ENCODE measurements around the gene DDX31. TPM values are rescaled to one million over a fixed set of nuclear protein-coding genes. Genes with fewer than 3 reads are reported as not detected.

Gene DDX31
- total and polyA plus RNA-seq, 2 donors (not counting 1 experiment from before 2014, with no cell fraction given) = 16.4 to 22.7 TPM

- H3K27me3 Mint-ChIP-seq = no peaks in the 10 kb centered on the region
- H3K4me1 ChIP-seq (ENCODE audit: control insufficient read depth in 2 of 2, insufficient read depth in 2 of 2, low read length in 2 of 2) = no peaks in the 10 kb centered on the region
- no peak for TF ChIP-seq EZH2 (IDR thresholded peaks at IDR 0.05; ENCODE audit: borderline replicate concordance, insufficient read depth, low read depth, low read length, poor library complexity, severe bottlenecking)
- TF ChIP-seq CTCF (IDR thresholded peaks at IDR 0.05) = no peak
- POLR2A ChIA-PET = no interaction called here
- CTCF ChIA-PET = no interaction called here
- H3K27ac ChIP-seq (ENCODE audit: low read length in 2 of 2) = no peak overlapping the region
- DNase-seq (no peak), ATAC-seq (ENCODE audit: low read depth) (no peak)
- H3K4me1 Mint-ChIP-seq = no peaks in the 10 kb centered on the region
- H4K20me1 ChIP-seq (ENCODE audit: control insufficient read depth, insufficient read depth, low read length, poor library complexity, severe bottlenecking) = no peaks in the 10 kb centered on the region
- no peak overlapping the region for H3K4me2 ChIP-seq (replicated peaks; ENCODE audit: low read depth, low read length, poor library complexity, severe bottlenecking)
- 100% methylated on average over 3 of the region's 5 CpGs for WGBS (ENCODE audit: insufficient coverage)
- peaks cover 0 to 46% of the 10 kb centered on the region in 2 experiments for H3K36me3 ChIP-seq (replicated peaks in 1 of 2; ENCODE audit: control extremely low read depth in 1 of 2, control insufficient read depth in 1 of 2, extremely low read depth in 1 of 2, insufficient read depth in 2 of 2, low read length in 1 of 2)
- no peaks in the 10 kb centered on the region for H3K9me3 ChIP-seq (ENCODE audit: control extremely low read depth in 1 of 3, control insufficient read depth in 2 of 3, insufficient read depth in 1 of 3, low read length in 2 of 3)
- no peaks in the 10 kb centered on the region for H3K79me2 ChIP-seq (ENCODE audit: control insufficient read depth, insufficient read depth, low read length)
- no peak overlapping the region for H3K4me3 ChIP-seq (ENCODE audit: control extremely low read depth in 1 of 5, extremely low read depth in 1 of 5, insufficient read depth in 1 of 5, low read depth in 2 of 5, low read length in 4 of 5)
- no peak overlapping the region for H3K4me3 Mint-ChIP-seq
- intact Hi-C loops (cut with micrococcal nuclease) = no loop called here
- H3K27ac Mint-ChIP-seq = no peak overlapping the region
- H3K9ac ChIP-seq (ENCODE audit: low read length) = no peak overlapping the region
- H3K27me3 ChIP-seq (replicated peaks in 1 of 4; ENCODE audit: control extremely low read depth in 1 of 4, control insufficient read depth in 3 of 4, insufficient read depth in 4 of 4, low read length in 3 of 4) = no peaks in the 10 kb centered on the region
- H3K9me3 Mint-ChIP-seq (ENCODE audit: insufficient read depth) = no peaks in the 10 kb centered on the region
- H2AFZ ChIP-seq (ENCODE audit: insufficient read depth, low read depth, low read length, poor library complexity, severe bottlenecking) = no peak overlapping the region
Measured at GRCh38 chr9:132616725-132617124, 53.1 kb downstream of the DDX31 start.

GRCh38 chr9:132615774-132616173, 54.0 kb downstream of the DDX31 start:
- no peaks in the 10 kb centered on the region for H3K4me1 ChIP-seq (ENCODE audit: control insufficient read depth in 2 of 2, insufficient read depth in 2 of 2, low read length in 2 of 2)
- no peaks in the 10 kb centered on the region for H3K79me2 ChIP-seq (ENCODE audit: control insufficient read depth, insufficient read depth, low read length)
- peaks cover 0 to 56% of the 10 kb centered on the region in 2 experiments for H3K36me3 ChIP-seq (replicated peaks in 1 of 2; ENCODE audit: control extremely low read depth in 1 of 2, control insufficient read depth in 1 of 2, extremely low read depth in 1 of 2, insufficient read depth in 2 of 2, low read length in 1 of 2)
- CTCF ChIA-PET = no interaction called here
- POLR2A ChIA-PET = no interaction called here
- H3K4me2 ChIP-seq (replicated peaks; ENCODE audit: low read depth, low read length, poor library complexity, severe bottlenecking) = no peak overlapping the region
- Mint-ChIP-seq H3K4me3 (no peak overlapping the region), H3K27me3 (no peaks in the 10 kb centered on the region), H3K9me3 (ENCODE audit: insufficient read depth) (no peaks in the 10 kb centered on the region), H3K4me1 (no peaks in the 10 kb centered on the region), H3K27ac (no peak overlapping the region)
- no peaks in the 10 kb centered on the region for H4K20me1 ChIP-seq (ENCODE audit: control insufficient read depth, insufficient read depth, low read length, poor library complexity, severe bottlenecking)
- no CpG with 5 or more reads among the region's 2 CpGs for WGBS (ENCODE audit: insufficient coverage)
- H3K9me3 ChIP-seq (ENCODE audit: control extremely low read depth in 1 of 3, control insufficient read depth in 2 of 3, insufficient read depth in 1 of 3, low read length in 2 of 3) = no peaks in the 10 kb centered on the region
- no peak overlapping the region for H3K9ac ChIP-seq (ENCODE audit: low read length)
- DNase-seq = no peak
- ATAC-seq (ENCODE audit: low read depth) = no peak
- no peaks in the 10 kb centered on the region for H3K27me3 ChIP-seq (replicated peaks in 1 of 4; ENCODE audit: control extremely low read depth in 1 of 4, control insufficient read depth in 3 of 4, insufficient read depth in 4 of 4, low read length in 3 of 4)
- no peak overlapping the region for H2AFZ ChIP-seq (ENCODE audit: insufficient read depth, low read depth, low read length, poor library complexity, severe bottlenecking)
- intact Hi-C loops (cut with micrococcal nuclease) = no loop called here
- no peak for TF ChIP-seq EZH2 (IDR thresholded peaks at IDR 0.05; ENCODE audit: borderline replicate concordance, insufficient read depth, low read depth, low read length, poor library complexity, severe bottlenecking)
- TF ChIP-seq CTCF (IDR thresholded peaks at IDR 0.05) = no peak
- no peak overlapping the region for H3K4me3 ChIP-seq (ENCODE audit: control extremely low read depth in 1 of 5, extremely low read depth in 1 of 5, insufficient read depth in 1 of 5, low read depth in 2 of 5, low read length in 4 of 5)
- no peak overlapping the region for H3K27ac ChIP-seq (ENCODE audit: low read length in 2 of 2)
